HEK293T (cell line): ENCODE results near the gene SLAMF9.

Source experiments
- BHLHE40 ChIP-seq: fragments of 450-650 bp; IDR thresholded peaks from 2 replicates; pipeline ENCODE4 v1.6.1; 2016; ENCODE audit warnings: mild to moderate bottlenecking, moderate library complexity, borderline replicate concordance
- HDGF ChIP-seq: fragments of 450-650 bp; IDR thresholded peaks from 2 replicates; pipeline ENCODE4 v1.6.1; 2017; ENCODE audit warnings: antibody characterized with exemption, borderline replicate concordance
- SP1 ChIP-seq: fragments of 450-650 bp; IDR thresholded peaks from 2 replicates; pipeline ENCODE4 v1.6.1; 2017

GRCh38 chr1:159938211-159938852, 15.7 kb downstream of the SLAMF9 start:
- TF ChIP-seq SP1, result no peak
- TF ChIP-seq BHLHE40, result no peak
- no peak for TF ChIP-seq HDGF
